Activated T-helper 1 cell treated with anti-CD3 and anti-CD28 coated beads, Interleukin-12 subunit alpha, Interleukin-12 subunit beta, Interleukin-2, Interleukin-4 antibody, amounts not matched to agents 30 ng/mL and 10 ng/mL and 1 ng/mL, durations not matched to agents 14 hours and 24 hours and 36 hours (primary cell): ENCODE data around the gene DUSP16. TPM values are rescaled to one million over a fixed set of nuclear protein-coding genes. Genes with fewer than 3 reads are reported as not detected.

ENCODE experiments used
- DNase-seq: peaks from one replicate; pipeline ENCODE4 v3.0.0; 2021; ENCODE audit warnings: low spot score
- H3K27ac Mint-ChIP-seq: one replicate; pipeline ENCODE4 v1.8.0; 2021; ENCODE audit warnings: mild to moderate bottlenecking, mixed read lengths
- H3K27me3 Mint-ChIP-seq: one replicate; pipeline ENCODE4 v1.8.0; 2022; ENCODE audit warnings: mild to moderate bottlenecking, moderate library complexity, mixed read lengths; ENCODE audit not compliant: insufficient read depth
- H3K36me3 Mint-ChIP-seq: one replicate; pipeline ENCODE4 v1.8.0; 2021; ENCODE audit warnings: low read depth, mixed read lengths
- H3K4me1 Mint-ChIP-seq: one replicate; pipeline ENCODE4 v1.8.0; 2021; ENCODE audit warnings: low read depth, mixed read lengths
- H3K4me3 Mint-ChIP-seq: one replicate; pipeline ENCODE4 v1.8.0; 2021; ENCODE audit warnings: mild to moderate bottlenecking, moderate library complexity, mixed read lengths
- H3K9me3 Mint-ChIP-seq: one replicate; pipeline ENCODE4 v1.8.0; 2021; ENCODE audit warnings: mixed read lengths
- intact Hi-C: fragments of 100-400 bp; cut with micrococcal nuclease; formaldehyde crosslinking; loops from one replicate; pipeline ENCODE4 v1.15.1; 2024
- total RNA-seq: library from RNA; stranded (reverse); gene quantifications from 2 replicates; pipeline ENCODE4 v1.2.3, GENCODE V29; 2022

The DUSP16 gene
- total RNA-seq, 1 donor from 2014 or later, result 52.0 TPM

DNA sequence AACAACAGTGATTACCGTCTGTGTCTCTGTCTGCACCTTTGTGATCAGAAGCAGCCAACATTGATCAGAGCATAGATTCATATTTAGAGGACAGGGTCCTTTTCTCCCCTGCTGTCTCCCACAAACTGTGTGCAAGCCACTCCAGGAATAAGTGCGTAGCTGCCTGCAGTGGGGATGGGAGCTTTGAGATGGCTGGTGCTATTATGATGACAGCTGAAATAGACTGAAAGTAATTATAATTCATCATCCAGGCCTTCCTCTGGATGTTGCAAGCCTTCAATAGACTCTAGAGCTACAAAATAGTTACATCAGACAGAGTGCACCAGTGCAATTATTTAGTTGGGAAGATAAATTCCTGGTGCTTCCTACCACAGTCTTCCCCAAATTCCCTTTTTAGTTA, 137.7 kb downstream of the DUSP16 start:
- Mint-ChIP-seq H3K36me3 (peaks cover 32% of the 10 kb centered on the region), H3K27me3 (no peaks in the 10 kb centered on the region), H3K27ac (no peak overlapping the region), H3K9me3 (peaks cover 33% of the 10 kb centered on the region), H3K4me1 (peaks cover 44% of the 10 kb centered on the region), H3K4me3 (no peak overlapping the region)
- DNase-seq, result no peak
- intact Hi-C loops, result loop anchor here (5.0 kb wide), 1 partner anchor 37 kb away; no protein-coding TSS in a partner anchor

Other genes with a start within 250 kb of the DUSP16 start
- gene MANSC1, start 212.6 kb downstream of the DUSP16 start, total RNA-seq, result 0.83 and 1.4 TPM in 2 replicates
- gene BORCS5, start 205.8 kb downstream of the DUSP16 start, total RNA-seq, result 34.5 and 39.6 TPM in 2 replicates
- gene CREBL2, start 49.0 kb upstream of the DUSP16 start, total RNA-seq, result 16.7 and 17.9 TPM in 2 replicates
- gene GPR19, start 133.3 kb upstream of the DUSP16 start, total RNA-seq, result 7.9 and 8.9 TPM in 2 replicates
- gene CDKN1B, start 154.5 kb upstream of the DUSP16 start, total RNA-seq, result 54.8 and 61.9 TPM in 2 replicates
- gene APOLD1, start 222.8 kb upstream of the DUSP16 start, total RNA-seq, result 4.0 and 4.8 TPM in 2 replicates